K562 (cell line): ENCODE measurements around the gene AKT3. TPM values are rescaled to one million over a fixed set of nuclear protein-coding genes. Genes with fewer than 3 reads are reported as not detected.
"Not testable (repeated sequence)": the region's sequence is repeated elsewhere in the genome, so short reads cannot be mapped to it uniquely, and the experiment has no call there.

Source experiments
- ATAC-seq: fragments of 200-7000 bp; cut with Tn5 transposase; 3 replicates; pipeline ENCODE4 v1.9.1; 2020; ENCODE audit warnings: moderate library complexity
- BruUV-seq: library from RNA; stranded (reverse); fragments of 400-500 nt; replicated peaks from 2 replicates; lab custom pipeline; 2021; lab: Mats Ljungman, UMichigan
- CTCF ChIA-PET: fragments of 300-600 bp; formaldehyde crosslinking; extraction: SDS; loops from one replicate; lab custom pipeline; 2021; ENCODE audit warnings: low intra/inter-chr PET ratio; lab: Yijun Ruan, JAX
- POLR2A ChIA-PET: fragments of 300-600, 350-650 bp; sonication (Branson Sonifier 250); formaldehyde crosslinking; extraction: SDS; loops from one replicate; lab custom pipeline; 2021; ENCODE audit warnings: antibody characterized with exemption, inconsistent platforms; lab: Yijun Ruan, JAX
- DNase-seq, 4 experiments: peaks; one replicate each; pipeline versions ENCODE4 v3.0.0 to v3.0.0-alpha.2; 2011 to 2018; ENCODE audit warnings: low spot score in 3 of 4, mixed read lengths in 3 of 4; ENCODE audit errors: extremely low read depth in 1 of 4
- FAIRE-seq: peaks from 2 replicates; lab custom pipeline; 2011; peaks lifted over from hg19 to GRCh38; lab: Jason Lieb, UNC
- H2AFZ ChIP-seq: 2 replicates; pipeline ENCODE4 v1.6.0; 2011; ENCODE audit warnings: low read depth, low read length, control low read depth, inconsistent platforms
- H3K27ac ChIP-seq: fragments of 200-600 bp; 3 replicates; pipeline ENCODE4 v1.8.0; 2011; ENCODE audit warnings: low read depth, mild to moderate bottlenecking, control low read depth, inconsistent platforms, low read length, moderate library complexity, mixed read lengths; ENCODE audit errors: extremely low read depth
- H3K27me3 ChIP-seq, 2 experiments: fragments of 300-600 bp in 1 of 2; 2 replicates in 1 of 2; 3 replicates in 1 of 2; pipeline versions ENCODE4 v1.6.0 to v1.8.0; 2011; ENCODE audit warnings: inconsistent platforms in 2 of 2, low read length in 2 of 2, mild to moderate bottlenecking in 1 of 2, mixed read lengths in 1 of 2, moderate library complexity in 1 of 2; ENCODE audit not compliant: control insufficient read depth in 2 of 2, insufficient read depth in 2 of 2
- H3K36me3 ChIP-seq: fragments of 300-600 bp; 3 replicates; pipeline ENCODE4 v1.8.0; 2011; ENCODE audit warnings: mild to moderate bottlenecking, low read length, inconsistent platforms; ENCODE audit not compliant: control insufficient read depth, insufficient read depth
- H3K4me1 ChIP-seq, 2 experiments: fragments of 200-600 bp in 1 of 2; replicated peaks in 1 of 2; 2 replicates in 1 of 2; 3 replicates in 1 of 2; pipeline versions ENCODE4 v1.5.1 to v1.8.0; 2011; ENCODE audit warnings: inconsistent platforms in 2 of 2, low read length in 2 of 2, mild to moderate bottlenecking in 1 of 2, mixed read lengths in 1 of 2, moderate library complexity in 1 of 2; ENCODE audit not compliant: control insufficient read depth in 2 of 2, insufficient read depth in 2 of 2
- H3K4me2 ChIP-seq: 2 replicates; pipeline ENCODE4 v1.6.1; 2011; ENCODE audit warnings: low read length, control low read depth, inconsistent platforms, mixed read lengths; ENCODE audit not compliant: insufficient read depth
- H3K4me3 ChIP-seq: fragments of 200-600 bp; sonication (generic), shearing (Covaris generic); 2 replicates; pipeline ENCODE4 v1.5.1; 2016; ENCODE audit warnings: control low read depth, inconsistent platforms
- H3K79me2 ChIP-seq: fragments of 200-600 bp; 3 replicates; pipeline ENCODE4 v1.8.0; 2011; ENCODE audit warnings: low read length, inconsistent platforms; ENCODE audit not compliant: control insufficient read depth, insufficient read depth
- H3K9ac ChIP-seq, 2 experiments: 2 replicates each; pipeline versions ENCODE4 v1.6.0 to v1.6.1; 2011; ENCODE audit warnings: low read depth in 2 of 2, low read length in 2 of 2, control low read depth in 1 of 2, inconsistent platforms in 1 of 2, mild to moderate bottlenecking in 1 of 2, mixed read lengths in 1 of 2; ENCODE audit not compliant: insufficient read depth in 1 of 2
- H3K9me1 ChIP-seq: one replicate; pipeline ENCODE4 v1.6.0; 2011; ENCODE audit warnings: inconsistent platforms, mild to moderate bottlenecking, low read length, moderate library complexity; ENCODE audit not compliant: control insufficient read depth, insufficient read depth
- H3K9me3 ChIP-seq: replicated peaks from 2 replicates; pipeline ENCODE4 v1.5.1; 2011; ENCODE audit warnings: low read depth, low read length, inconsistent platforms; ENCODE audit not compliant: control insufficient read depth, insufficient read depth
- H4K20me1 ChIP-seq: replicated peaks from 2 replicates; pipeline ENCODE4 v1.6.1; 2011; ENCODE audit warnings: low read length, inconsistent platforms, mixed read lengths; ENCODE audit not compliant: control insufficient read depth, insufficient read depth
- CHD1 ChIP-seq: fragments of 200-600 bp; sonication (generic); IDR thresholded peaks from one replicate; pipeline ENCODE4 v1.6.1; 2012; ENCODE audit warnings: mild to moderate bottlenecking, moderate library complexity, low read length, inconsistent platforms
- DEAF1 ChIP-seq: fragments of 450-650 bp; formaldehyde crosslinking; IDR thresholded peaks from 2 replicates; pipeline ENCODE4 v1.4.0; 2020; ENCODE audit warnings: mild to moderate bottlenecking, moderate library complexity
- FOXK2 ChIP-seq, 2 experiments: fragments of 450-650 bp; IDR thresholded peaks in 1 of 2; conservative IDR thresholded peaks in 1 of 2; 2 replicates each; pipeline ENCODE4 v1.6.1; 2016; ENCODE audit warnings: low read depth in 2 of 2, mild to moderate bottlenecking in 1 of 2
- SRSF9 ChIP-seq: fragments of 200-400 bp; formaldehyde crosslinking; IDR thresholded peaks from 2 replicates; pipeline ENCODE4 v1.6.1; 2017; ENCODE audit warnings: low read depth, low read length, borderline replicate concordance
- ZNF253 ChIP-seq: fragments of 250-450 bp; sonication (Bioruptor Pico); conservative IDR thresholded peaks from 2 replicates; pipeline ENCODE4 v1.6.1; 2021; ENCODE audit warnings: mild to moderate bottlenecking
- ZNF311 ChIP-seq: fragments of 250-450 bp; sonication (Bioruptor Pico); IDR thresholded peaks from 2 replicates; pipeline ENCODE4 v1.4.0; 2020; ENCODE audit warnings: mild to moderate bottlenecking, moderate library complexity
- ZNF717 ChIP-seq: fragments of 250-450 bp; sonication (Bioruptor Pico); IDR thresholded peaks from 2 replicates; pipeline ENCODE4 v1.5.0; 2021
- ZNF830 ChIP-seq: fragments of 250-450 bp; sonication (Bioruptor Pico); IDR thresholded peaks from 2 replicates; pipeline ENCODE4 v1.5.0; 2021; ENCODE audit warnings: mild to moderate bottlenecking
- WGBS: fragments of 100-300 bp; shearing (Covaris generic); methylation state at CpG from one replicate; pipeline ENCODE4 v1.1.6; 2016; ENCODE audit warnings: low coverage, mixed read lengths; ENCODE audit not compliant: insufficient coverage; ENCODE audit errors: missing lambda C conversion rate; 5-methylcytosine and 5-hydroxymethylcytosine counted together
- in situ Hi-C: fragments of 300-500 bp; cut with MboI; formaldehyde crosslinking; loops from 4 replicates; pipeline ENCODE4 v1.15.0; 2018; ENCODE audit warnings: inconsistent platforms, mixed read lengths
- intact Hi-C: fragments of 100-400 bp; cut with micrococcal nuclease; formaldehyde crosslinking; loops from 2 replicates; pipeline ENCODE4 v1.14.2; 2022
- polyA plus RNA-seq, 8 experiments: library from polyadenylated mRNA; depleted of rRNA in 4 of 8; stranded (reverse) in 5 of 8; unstranded in 3 of 8; fragments of >200 nt; fragmentation: Nextera tagmentation in 2 of 8; fragmentation: Illumina TruSeq in 1 of 8; extraction: Ambion mirVana in 2 of 8; extraction: Trizol in 1 of 8; gene quantifications; 2 replicates each; pipeline versions ENCODE4 v1.2.1 to v1.2.3, GENCODE V29; 2011 to 2014; ENCODE audit warnings: inconsistent platforms in 1 of 8, missing spikeins in 1 of 8
- total RNA-seq, 7 experiments: library from RNA; depleted of rRNA in 6 of 7; stranded (reverse); fragments of >200 nt in 6 of 7; fragmentation: Illumina TruSeq in 2 of 7; extraction: Trizol in 2 of 7; gene quantifications; 2 replicates each; pipeline versions ENCODE4 v1.2.1 to v1.2.3, GENCODE V29; 2011 to 2021; ENCODE audit warnings: low replicate concordance in 1 of 7
- TF ChIP-seq, protein P1 (sequence below): fragments of 450-650 bp; IDR thresholded peaks from 2 replicates; pipeline ENCODE4 v1.6.1; 2016; ENCODE audit warnings: antibody characterized with exemption
- TF ChIP-seq, protein P2 (sequence below): fragments of 200-800 bp; sonication (Bioruptor generic); IDR thresholded peaks from 2 replicates; pipeline ENCODE4 v1.6.1; 2017; ENCODE audit warnings: missing genetic modification characterization, missing compliant biosample characterization

The AKT3 gene
- total and polyA plus RNA-seq, 9 of the 15 experiments (the other 6 are each of a cell fraction or from before 2014, with no cell fraction given): 0.04 to 0.54 (median 0.18) TPM; not detected in 1

DNA sequence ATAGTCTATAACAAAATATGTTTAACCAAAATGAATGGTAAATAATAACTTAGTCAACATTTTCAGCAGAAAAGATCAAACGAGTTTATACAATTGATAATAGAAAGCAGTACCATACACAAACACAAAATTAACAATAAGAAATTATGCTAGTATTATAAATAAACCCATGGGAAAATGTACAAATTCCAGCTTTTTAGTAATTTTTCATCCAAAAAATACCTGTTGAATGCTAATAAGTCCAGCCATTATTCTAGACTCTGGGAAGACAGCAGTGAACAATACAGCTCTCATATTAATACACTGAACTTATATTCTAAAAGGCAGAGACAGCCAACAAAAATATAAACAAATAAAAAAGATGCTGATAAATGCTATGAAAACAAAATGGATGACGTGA is 66.3 kb downstream of the AKT3 start:
- Histone ChIP-seq H2AFZ (no peak overlapping the region), H3K9me3 (no peaks in the 10 kb centered on the region), H3K79me2 (no peaks in the 10 kb centered on the region), H3K4me1 (no peaks in the 10 kb centered on the region), H3K4me3 (no peak overlapping the region), H3K27me3 (no peaks in the 10 kb centered on the region), H3K27ac (no peak overlapping the region), H3K9ac (no peak overlapping the region), H4K20me1 (no peaks in the 10 kb centered on the region), H3K36me3 (no peaks in the 10 kb centered on the region), H3K4me2 (no peak overlapping the region), H3K9me1 (no peaks in the 10 kb centered on the region)
- no peak for DNase-seq
- POLR2A ChIA-PET: interaction anchor here (1.6 kb wide), 1 partner anchor 12 kb away, joined by 5 read pairs; no protein-coding TSS in a partner anchor
- TF ChIP-seq, protein P1, sequence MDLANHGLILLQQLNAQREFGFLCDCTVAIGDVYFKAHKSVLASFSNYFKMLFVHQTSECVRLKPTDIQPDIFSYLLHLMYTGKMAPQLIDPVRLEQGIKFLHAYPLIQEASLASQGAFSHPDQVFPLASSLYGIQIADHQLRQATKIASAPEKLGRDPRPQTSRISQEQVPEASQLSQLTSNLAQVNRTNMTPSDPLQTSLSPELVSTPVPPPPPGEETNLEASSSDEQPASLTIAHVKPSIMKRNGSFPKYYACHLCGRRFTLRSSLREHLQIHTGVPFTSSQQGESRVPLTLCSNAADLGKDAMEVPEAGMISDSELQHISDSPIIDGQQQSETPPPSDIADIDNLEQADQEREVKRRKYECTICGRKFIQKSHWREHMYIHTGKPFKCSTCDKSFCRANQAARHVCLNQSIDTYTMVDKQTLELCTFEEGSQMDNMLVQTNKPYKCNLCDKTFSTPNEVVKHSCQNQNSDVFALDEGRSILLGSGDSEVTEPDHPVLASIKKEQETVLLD: no peak
- TF ChIP-seq ZNF717 (CRISPR knock-in tag) (no peak), CHD1 (no peak), FOXK2 (conservative IDR thresholded peaks at IDR 0.05 in 1 of 2, IDR thresholded peaks at IDR 0.05 in 1 of 2; ENCODE audit: low read depth in 2 of 2) (no peak), DEAF1 (CRISPR knock-in tag) (no peak), ZNF830 (CRISPR knock-in tag) (no peak), SRSF9 (no peak), ZNF311 (no peak), ZNF253 (CRISPR knock-in tag) (no peak)
- TF ChIP-seq, protein P2, sequence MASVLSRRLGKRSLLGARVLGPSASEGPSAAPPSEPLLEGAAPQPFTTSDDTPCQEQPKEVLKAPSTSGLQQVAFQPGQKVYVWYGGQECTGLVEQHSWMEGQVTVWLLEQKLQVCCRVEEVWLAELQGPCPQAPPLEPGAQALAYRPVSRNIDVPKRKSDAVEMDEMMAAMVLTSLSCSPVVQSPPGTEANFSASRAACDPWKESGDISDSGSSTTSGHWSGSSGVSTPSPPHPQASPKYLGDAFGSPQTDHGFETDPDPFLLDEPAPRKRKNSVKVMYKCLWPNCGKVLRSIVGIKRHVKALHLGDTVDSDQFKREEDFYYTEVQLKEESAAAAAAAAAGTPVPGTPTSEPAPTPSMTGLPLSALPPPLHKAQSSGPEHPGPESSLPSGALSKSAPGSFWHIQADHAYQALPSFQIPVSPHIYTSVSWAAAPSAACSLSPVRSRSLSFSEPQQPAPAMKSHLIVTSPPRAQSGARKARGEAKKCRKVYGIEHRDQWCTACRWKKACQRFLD: no peak
- WGBS: 0% methylated on average over 2 of the region's 2 CpGs
- intact Hi-C loops: no loop called here
- no TSS peak for BruUV-seq
- ATAC-seq: no peak
- FAIRE-seq: no peak
- CTCF ChIA-PET: no interaction called here
- in situ Hi-C loops: no loop called here

GRCh38 chr1:243772361-243773050 is 77.5 kb downstream of the AKT3 start:
- H3K27ac ChIP-seq, FAIRE-seq, H3K79me2 ChIP-seq, H3K4me1 ChIP-seq, H3K36me3 ChIP-seq, CTCF ChIA-PET, H3K9me3 ChIP-seq, H3K4me2 ChIP-seq, POLR2A ChIA-PET, ATAC-seq, H4K20me1 ChIP-seq, H3K4me3 ChIP-seq, H3K9ac ChIP-seq, BruUV-seq, H3K27me3 ChIP-seq, H2AFZ ChIP-seq, DNase-seq, in situ Hi-C loops, intact Hi-C loops, H3K9me1 ChIP-seq: not testable (repeated sequence)
- 2% methylated on average over 4 of the region's 4 CpGs for WGBS
